Stimulated activated CD4-positive, alpha-beta T cell treated with anti-CD3 and anti-CD28 coated beads, Interleukin-2, amount 100 ng/mL, for 24 hours (primary cell): Measurements from ENCODE around the gene ZBTB21.

ENCODE experiments used
- DNase-seq, 2 donors: peaks; one replicate each; pipeline ENCODE4 v3.0.0-alpha.2; 2020

The ZBTB21 gene

DNA sequence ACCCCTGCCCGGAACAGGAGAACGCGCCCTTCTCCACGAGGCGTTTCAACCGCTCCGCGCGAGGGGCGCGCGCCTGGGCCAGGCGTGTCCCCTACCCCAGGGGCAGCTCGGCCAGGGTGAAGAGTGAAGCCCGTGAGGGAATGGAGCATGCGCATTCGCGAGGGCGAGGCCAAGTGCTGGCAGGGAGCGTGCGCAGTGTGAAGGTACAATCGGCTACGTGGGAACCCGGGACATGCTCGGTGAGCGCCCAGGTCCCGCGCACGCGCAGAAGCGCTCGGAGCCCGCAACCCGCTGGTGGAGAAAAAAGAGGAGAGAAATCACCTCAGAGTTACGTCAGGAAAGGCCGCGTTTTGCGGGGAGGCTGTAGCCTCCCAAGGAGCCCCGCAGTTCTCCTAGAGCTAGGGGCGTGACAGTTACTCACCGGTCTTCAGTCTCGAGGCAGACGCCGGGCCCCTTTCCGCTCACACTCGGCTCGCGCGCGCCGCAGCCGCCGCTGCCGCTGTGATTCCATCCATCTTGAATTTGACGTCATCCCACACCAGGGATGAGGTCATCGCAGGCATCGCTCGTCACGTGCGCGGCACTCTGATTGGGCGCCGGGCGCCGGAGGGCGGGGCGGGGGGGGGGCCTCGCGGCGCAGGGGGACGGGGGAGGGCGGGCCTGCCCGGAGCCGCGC lies at the start of gene ZBTB21:
ZBTB21 (minus strand) TSS at position 530 of the 676 bp plus-strand sequence. CDS start 16,265 bp downstream, outside the sequence.
- DNase-seq: peak; percentile 98 to 99

DNA sequence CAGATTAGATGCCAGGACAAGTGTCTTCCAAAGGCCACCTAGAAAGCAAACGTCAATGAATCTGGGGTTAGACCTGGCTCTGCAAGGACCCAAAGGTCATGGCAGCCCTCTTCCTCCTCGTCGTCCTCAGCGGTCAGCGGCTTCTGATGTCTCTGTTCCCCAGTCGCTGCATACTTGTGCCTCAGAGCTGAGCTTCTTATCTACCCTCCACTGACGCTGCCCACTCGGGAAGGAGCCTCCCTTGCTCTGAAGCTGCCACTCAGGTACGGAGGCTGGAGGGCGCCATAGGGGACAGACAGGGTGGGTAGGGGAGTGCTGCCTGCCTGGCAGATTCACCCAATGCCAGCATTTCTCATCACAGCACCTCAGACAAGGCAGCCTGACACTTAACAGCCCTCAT lies 49.6 kb upstream of the ZBTB21 start:
- no peak for DNase-seq

DNA sequence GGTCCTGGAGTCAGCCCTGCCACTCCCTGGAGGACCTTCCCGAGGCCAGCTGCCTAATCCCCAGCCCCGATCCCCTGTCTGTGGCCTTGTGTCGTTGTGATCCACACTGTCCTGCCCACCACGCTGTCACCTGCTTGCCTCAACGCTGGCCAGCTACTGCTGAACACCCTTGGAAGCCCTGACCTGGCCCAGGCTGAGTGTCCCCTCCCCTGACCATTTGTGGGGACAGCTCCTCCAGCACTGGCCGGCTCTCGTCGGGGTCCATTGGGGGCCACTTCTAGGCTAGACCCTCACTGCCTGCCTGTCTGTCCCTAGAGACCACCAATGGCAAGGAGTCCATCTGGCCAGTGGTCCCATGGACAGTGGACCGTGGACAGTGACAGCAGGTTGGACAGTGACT lies 49.0 kb upstream of the ZBTB21 start:
- DNase-seq: no peak

- DNase-seq: no peak
Measured at GRCh38 chr21:42058631-42059111, 48.5 kb upstream of the ZBTB21 start.

- DNase-seq: no peak
Measured at GRCh38 chr21:42057851-42058437, 47.8 kb upstream of the ZBTB21 start.

- no peak for DNase-seq
Measured at GRCh38 chr21:42056996-42057689, 47.0 kb upstream of the ZBTB21 start.

GRCh38 chr21:42056468-42056867 lies 46.3 kb upstream of the ZBTB21 start:
- no peak for DNase-seq

DNA sequence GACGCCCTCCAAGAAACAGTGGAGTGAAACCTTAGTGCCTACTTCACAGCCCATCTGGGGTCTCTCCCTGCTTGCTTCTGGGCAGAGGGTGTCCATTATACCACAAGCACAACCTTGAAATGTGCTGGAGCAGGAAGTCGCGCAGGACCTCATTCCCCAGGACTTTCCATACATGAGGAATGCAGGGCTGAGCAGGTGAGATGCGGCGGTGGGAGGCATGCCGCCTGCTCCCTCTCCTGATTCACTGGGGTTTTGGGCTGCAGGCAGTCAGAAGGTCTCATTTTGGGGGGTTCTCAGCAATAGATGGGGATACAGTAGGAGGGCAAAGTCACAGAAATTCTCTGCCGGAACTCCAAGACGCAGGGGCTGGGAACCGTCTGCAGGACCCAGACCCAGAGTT lies 45.3 kb upstream of the ZBTB21 start:
- no peak for DNase-seq

DNA sequence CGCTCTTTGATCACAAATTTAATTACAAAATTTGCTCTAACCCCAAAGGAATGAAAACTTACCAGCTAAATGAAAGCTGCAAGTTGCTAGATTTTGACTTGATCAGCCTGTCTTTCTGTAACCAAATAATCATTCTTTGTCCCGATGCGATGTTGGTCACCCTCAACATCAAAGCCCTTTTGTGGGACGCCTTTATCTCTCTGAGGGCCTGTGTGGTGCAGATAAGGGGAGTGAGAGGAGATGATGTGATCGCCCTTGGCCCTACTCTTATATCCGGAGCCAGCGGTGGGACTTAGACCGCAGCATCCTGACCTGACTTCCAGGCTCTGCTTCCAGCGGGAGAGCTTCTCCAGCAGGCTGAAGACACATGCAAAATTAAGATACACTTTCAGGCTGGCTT lies 41.6 kb upstream of the ZBTB21 start:
- DNase-seq: no peak

DNA sequence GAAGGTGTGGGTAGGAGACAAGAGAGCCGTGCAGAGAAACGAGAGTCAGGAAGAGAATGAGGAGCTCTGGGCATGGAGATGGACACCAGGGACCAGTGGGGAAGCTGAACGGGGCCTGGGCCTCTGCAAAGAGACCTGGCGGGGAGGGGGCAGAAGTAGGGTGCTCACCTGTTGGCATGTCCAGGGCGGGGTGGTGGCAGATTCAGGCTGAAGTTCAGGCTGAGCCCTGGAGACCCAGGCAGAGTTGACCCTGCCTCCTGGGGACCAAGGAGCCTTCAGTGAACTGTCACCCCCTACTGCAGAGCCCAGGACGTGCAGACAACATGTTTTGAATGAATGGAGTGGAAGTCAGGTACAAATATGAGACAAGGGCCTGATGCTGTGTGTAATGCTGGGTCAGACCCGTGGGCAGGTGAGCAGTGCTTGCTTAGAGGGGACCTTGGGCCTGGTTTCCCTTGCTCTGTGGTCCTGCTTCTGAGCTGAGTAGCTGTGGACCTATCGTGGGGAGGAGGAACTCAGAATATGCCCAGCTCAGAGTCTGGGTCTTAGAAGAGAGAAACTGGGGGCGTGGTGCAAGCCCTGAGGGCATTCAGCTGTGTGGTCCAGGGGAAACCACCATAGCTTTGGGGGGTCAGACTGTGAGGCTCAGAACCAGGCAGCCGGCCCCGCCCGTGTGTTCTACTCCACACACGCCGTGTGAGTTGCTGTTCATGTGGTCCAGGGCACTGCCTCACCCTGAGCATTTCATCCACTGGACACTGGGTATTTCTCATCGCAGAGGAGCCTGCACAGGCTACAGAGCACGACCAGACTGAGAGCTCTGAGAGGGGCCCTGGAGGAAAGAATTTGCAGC lies 39.6 kb upstream of the ZBTB21 start:
- DNase-seq: no peak

- DNase-seq: no peak
Measured at GRCh38 chr21:42048870-42049577, 38.9 kb upstream of the ZBTB21 start.

DNA sequence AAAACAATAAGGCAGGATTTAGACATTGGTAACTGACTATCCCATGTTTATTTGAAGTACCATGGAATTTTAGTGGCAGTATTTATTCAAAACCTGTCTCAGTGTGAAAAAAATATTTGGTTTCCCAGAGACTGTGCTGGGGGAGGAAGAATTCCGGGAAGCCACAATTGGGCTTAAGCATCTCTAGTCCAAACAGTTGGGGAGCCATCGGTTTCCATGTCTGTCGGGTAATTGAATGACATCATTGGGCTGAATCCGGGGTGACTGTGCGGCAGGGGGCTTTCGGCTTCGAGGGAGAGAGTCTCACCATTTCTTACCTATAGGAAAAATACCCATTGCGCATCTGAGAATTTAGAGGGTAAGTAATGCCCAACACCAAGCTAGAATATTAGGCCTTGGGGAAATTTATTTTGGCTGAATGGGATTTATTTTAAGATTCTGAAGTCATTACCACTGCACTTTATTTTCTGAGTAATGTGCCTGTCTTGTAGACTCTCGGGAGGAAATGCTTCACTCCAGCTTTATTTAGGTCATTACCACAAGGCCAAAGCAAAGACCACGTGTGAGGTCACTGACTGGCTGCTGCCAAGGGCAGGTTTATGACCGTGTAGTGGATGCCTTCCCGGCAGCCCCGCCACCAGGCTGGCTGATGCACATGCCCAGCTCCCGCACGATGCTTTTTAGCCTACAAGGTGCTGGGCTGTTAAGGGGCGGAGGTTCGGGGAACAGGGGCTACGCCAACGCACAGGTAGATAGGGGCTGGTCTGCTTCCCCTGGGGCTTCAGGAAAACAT lies 37.9 kb upstream of the ZBTB21 start:
- no peak for DNase-seq

DNA sequence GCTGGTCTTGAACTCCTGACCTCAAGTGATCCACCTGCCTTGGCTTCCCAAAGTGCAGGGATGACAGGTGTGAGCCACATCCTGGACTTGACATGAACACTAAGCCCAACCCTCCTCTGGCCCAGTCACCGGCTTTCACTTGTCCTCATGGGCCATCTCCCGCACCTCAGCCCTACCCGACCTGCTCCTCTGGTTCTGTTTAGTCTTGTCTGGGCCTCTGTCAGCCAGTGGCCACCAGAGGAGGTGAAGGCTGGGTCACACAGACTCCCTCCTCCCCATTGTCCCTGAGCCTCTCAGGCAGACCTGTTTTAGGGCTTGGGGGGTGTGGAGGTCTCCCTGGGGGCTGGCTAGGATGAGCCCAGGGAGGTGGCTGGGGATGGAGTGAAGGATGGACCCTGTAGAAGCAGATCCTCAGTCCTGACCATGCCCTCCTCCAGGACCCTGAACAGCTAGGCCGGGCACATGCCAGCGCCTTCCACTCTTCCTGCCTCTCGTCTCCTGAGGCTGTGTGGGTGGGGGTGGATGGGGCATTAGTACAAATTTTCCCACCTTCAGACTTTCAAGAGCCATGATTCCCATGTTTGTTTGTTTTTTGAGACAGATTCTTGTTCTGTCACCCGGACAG lies 34.8 kb upstream of the ZBTB21 start:
- DNase-seq: no peak

DNA sequence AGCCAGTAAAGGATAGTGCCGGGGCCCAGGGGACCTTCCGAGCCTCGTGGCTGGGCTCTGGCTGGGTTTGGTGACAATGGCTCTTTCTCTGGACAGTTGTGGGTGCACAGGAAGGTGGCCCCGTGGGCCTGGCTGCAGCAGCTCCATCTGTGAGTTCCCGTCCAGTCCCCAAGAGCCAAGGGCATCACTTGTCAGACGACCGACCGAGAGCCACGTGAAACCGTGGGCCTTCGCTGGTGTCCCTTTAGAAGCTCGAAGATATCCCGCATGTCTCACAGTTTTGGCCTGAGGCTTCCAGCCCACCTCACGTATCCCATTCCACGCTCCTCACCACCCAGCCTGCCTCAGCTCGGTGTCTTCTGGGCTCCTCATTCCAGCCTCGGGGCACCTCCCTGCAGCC lies 33.8 kb upstream of the ZBTB21 start:
- DNase-seq: no peak

DNA sequence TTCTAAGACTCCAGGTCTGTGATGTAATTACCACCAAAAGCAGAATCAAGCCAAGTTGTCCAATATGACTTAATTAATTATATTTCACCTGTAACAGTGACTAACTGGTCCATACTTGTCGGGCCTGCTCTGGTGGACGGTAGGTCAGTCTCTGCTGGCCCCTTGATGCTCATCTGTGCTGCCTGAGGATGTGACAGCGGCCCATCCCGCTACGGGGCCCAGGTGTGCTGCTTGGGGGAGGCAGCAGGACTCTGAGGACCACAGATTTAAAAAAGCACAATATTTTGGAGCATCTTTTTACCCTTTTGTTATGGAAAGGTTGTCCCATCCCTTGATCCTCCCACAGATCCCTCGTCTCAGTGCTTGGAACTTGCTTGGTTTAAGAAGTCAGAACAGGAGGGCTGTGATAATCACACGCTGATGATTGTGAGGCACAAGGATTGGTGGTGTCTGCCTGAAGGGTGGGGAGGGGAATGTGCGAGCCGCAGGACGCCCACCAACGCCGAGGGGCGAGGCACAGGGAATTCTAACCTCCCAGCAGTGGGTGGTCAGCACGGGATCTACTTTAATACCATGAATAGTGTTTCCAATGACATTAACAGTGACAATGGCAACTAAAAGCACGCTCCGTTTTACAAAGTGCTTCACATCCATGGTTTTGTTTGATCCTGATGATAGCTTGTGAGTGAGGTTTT lies 33.2 kb upstream of the ZBTB21 start:
- no peak for DNase-seq

DNA sequence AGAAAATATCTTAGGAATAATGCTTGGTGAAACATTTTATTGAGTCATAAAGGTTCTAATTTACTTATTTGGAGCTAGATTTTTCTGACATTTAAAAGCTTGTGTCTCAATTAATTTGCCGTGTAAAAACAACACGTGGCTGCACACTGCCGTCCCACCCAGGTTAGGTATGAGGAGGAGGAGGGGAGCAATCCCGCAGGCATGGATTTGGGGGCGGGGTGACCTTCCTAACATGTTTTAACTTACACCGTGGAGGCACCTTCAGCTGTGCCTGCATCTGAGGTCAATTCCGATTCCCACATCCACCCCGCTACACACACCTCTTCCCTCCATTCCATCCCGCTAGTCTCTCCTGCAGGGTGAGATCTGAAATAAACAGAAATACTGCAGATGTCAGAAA lies 32.5 kb upstream of the ZBTB21 start:
- DNase-seq: no peak

DNA sequence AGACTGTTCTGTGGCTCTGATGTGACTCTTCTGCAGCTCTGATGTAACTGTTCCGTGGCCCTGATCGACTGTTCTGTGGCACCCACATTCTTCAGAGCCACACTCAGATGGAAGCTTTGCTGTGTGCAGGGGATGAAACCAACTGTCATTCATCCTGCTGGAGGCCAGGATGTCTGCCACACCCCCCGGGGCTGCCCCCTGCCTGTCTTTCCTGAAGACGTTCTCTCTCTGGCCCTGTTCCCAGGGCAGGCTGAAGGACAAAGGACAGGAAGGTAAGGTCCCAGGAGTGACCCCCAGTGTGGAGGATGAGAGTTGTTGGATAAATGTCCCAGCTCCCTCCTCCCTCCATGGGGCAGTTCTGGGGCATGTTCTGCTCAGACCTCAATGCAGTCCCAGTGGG lies 31.6 kb upstream of the ZBTB21 start:
- DNase-seq: no peak

DNA sequence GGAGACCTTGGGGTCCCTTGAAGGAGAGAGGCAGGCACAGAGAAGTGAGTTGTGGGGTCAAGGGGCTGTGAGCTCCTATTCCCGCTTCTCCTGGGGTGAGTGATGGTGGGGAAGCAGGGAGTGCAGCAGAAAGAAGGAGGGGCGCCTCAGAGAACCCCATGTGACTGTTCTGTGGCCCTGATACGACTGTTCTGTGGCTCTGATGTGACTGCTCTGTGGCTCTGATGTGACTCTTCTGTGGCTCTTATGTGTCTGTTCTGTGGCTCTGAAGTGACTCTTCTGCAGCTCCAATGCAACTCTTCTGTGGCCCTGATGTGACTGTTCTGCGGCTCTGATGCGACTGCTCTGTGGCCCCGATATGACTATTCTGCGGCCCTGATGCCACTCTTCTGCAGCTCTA lies 31.1 kb upstream of the ZBTB21 start:
- no peak for DNase-seq

- DNase-seq: no peak
Measured at GRCh38 chr21:42040411-42041180, 30.4 kb upstream of the ZBTB21 start.

DNA sequence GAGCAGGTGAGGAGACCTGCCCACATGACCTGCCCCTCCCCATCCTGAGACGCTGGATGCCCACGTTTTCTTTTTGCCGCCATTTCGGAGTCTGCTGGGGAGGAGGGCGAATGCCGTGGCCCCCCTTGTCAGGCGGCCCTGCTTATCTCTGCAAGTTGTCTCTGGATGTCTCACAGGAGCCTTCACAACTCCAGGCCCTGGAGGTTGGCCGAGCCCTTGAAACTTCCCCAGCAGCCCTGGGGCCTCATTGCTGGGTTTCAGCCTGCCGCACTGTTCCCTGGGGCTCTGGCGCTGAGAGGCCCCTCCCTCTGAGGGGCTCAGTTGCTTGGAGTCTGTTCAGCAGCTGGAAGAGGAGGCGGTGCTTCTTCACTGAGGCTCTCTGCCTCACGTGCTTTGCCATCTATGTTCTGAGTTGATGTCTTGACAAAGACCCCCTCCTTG lies 29.8 kb upstream of the ZBTB21 start:
- DNase-seq: no peak
